ENCODE results near the gene RBFOX2.

- TF ChIP-seq CTCF (IDR thresholded peaks at IDR 0.05), result no peak
- TF ChIP-seq POLR2AphosphoS5 (IDR thresholded peaks at IDR 0.05; ENCODE audit: low read depth, low read length), result no peak
- no peak for TF ChIP-seq SIN3A (IDR thresholded peaks at IDR 0.05; ENCODE audit: borderline replicate concordance, insufficient read depth, low read depth, low read length)
- no peak for TF ChIP-seq REST (IDR thresholded peaks at IDR 0.05; ENCODE audit: insufficient read depth in 1 of 2, low read depth in 2 of 2, low read length in 1 of 2)
- TF ChIP-seq TCF7L2 (IDR thresholded peaks at IDR 0.05; ENCODE audit: low read depth, low read length), result no peak
Observed at GRCh38 chr22:35918456-35918855, 110.2 kb downstream of the RBFOX2 start.

Data from Panc1 (cell line).